IMR-90 (cell line): ENCODE results near the gene SPINT1. TPM values are rescaled to one million over a fixed set of nuclear protein-coding genes. Genes with fewer than 3 reads are reported as not detected.

Experiments used
- ATAC-seq: fragments of 200-7000 bp; cut with Tn5 transposase; 2 replicates; pipeline ENCODE4 v1.9.1; 2020; ENCODE audit warnings: low read depth, mild to moderate bottlenecking, moderate library complexity
- BruUV-seq: library from RNA; stranded (reverse); fragments of 400-500 nt; replicated peaks from 2 replicates; lab custom pipeline; 2021; lab: Mats Ljungman, UMichigan
- CTCF ChIA-PET: fragments of 300-600 bp; formaldehyde crosslinking; extraction: SDS; loops from one replicate; lab custom pipeline; 2021; ENCODE audit warnings: antibody characterized with exemption; lab: Yijun Ruan, JAX
- POLR2A ChIA-PET: fragments of 300-600 bp; sonication (Branson Sonifier 250); formaldehyde crosslinking; loops from one replicate; lab custom pipeline; 2022; ENCODE audit warnings: antibody characterized with exemption; ENCODE audit not compliant: unreplicated experiment; lab: Charles Lee
- DNase-seq: peaks from one replicate; pipeline ENCODE4 v3.0.0; 2013
- H2AFZ ChIP-seq: replicated peaks from 2 replicates; pipeline ENCODE3; 2013; ENCODE audit warnings: low read length, mild to moderate bottlenecking; ENCODE audit not compliant: poor library complexity
- H2AK5ac ChIP-seq: 2 replicates; pipeline ENCODE4 v1.6.1; 2013; ENCODE audit warnings: low read depth, low read length, inconsistent platforms
- H2AK9ac ChIP-seq: replicated peaks from 2 replicates; pipeline ENCODE3; 2013; ENCODE audit warnings: mild to moderate bottlenecking, low read depth, low read length, moderate library complexity; ENCODE audit not compliant: poor library complexity
- H2BK120ac ChIP-seq: 2 replicates; pipeline ENCODE4 v1.6.1; 2013; ENCODE audit warnings: low read depth, low read length, inconsistent platforms
- H2BK15ac ChIP-seq: 3 replicates; pipeline ENCODE4 v1.6.1; 2013; ENCODE audit warnings: low read depth, low read length, inconsistent platforms
- H2BK20ac ChIP-seq: 2 replicates; pipeline ENCODE4 v1.6.1; 2013; ENCODE audit warnings: low read depth, mild to moderate bottlenecking, inconsistent platforms, low read length, moderate library complexity
- H2BK5ac ChIP-seq: 2 replicates; pipeline ENCODE4 v1.6.1; 2013; ENCODE audit warnings: mild to moderate bottlenecking, low read depth, low read length, inconsistent platforms; ENCODE audit not compliant: poor library complexity, severe bottlenecking
- H3K14ac ChIP-seq: replicated peaks from 2 replicates; pipeline ENCODE4 v1.6.1; 2013; ENCODE audit warnings: low read depth, low read length, inconsistent platforms
- H3K18ac ChIP-seq: 2 replicates; pipeline ENCODE4 v1.6.1; 2013; ENCODE audit warnings: low read depth, low read length, control low read depth
- H3K23ac ChIP-seq: 2 replicates; pipeline ENCODE4 v1.6.1; 2013; ENCODE audit warnings: low read depth, low read length, inconsistent platforms
- H3K27ac ChIP-seq: 2 replicates; pipeline ENCODE4 v1.5.1; 2013; ENCODE audit warnings: mild to moderate bottlenecking, control low read depth, low read length; ENCODE audit not compliant: insufficient read depth
- H3K27me3 ChIP-seq: 2 replicates; pipeline ENCODE4 v1.6.1; 2013; ENCODE audit warnings: low read length; ENCODE audit not compliant: control insufficient read depth, insufficient read depth
- H3K36me3 ChIP-seq: 2 replicates; pipeline ENCODE4 v1.6.1; 2013; ENCODE audit warnings: low read length, mixed read lengths; ENCODE audit not compliant: control insufficient read depth, insufficient read depth
- H3K4ac ChIP-seq: 2 replicates; pipeline ENCODE4 v1.6.1; 2013; ENCODE audit warnings: low read depth, low read length, inconsistent platforms
- H3K4me1 ChIP-seq: 2 replicates; pipeline ENCODE4 v1.6.1; 2013; ENCODE audit warnings: low read length, mixed read lengths; ENCODE audit not compliant: control insufficient read depth, insufficient read depth
- H3K4me2 ChIP-seq: 2 replicates; pipeline ENCODE4 v1.6.1; 2013; ENCODE audit warnings: low read depth, mild to moderate bottlenecking, control low read depth, low read length, moderate library complexity
- H3K4me3 ChIP-seq: 2 replicates; pipeline ENCODE4 v1.5.1; 2013; ENCODE audit warnings: low read depth, mild to moderate bottlenecking, control low read depth, low read length, moderate library complexity; ENCODE audit not compliant: insufficient read depth
- H3K56ac ChIP-seq: 2 replicates; pipeline ENCODE4 v1.6.1; 2013; ENCODE audit warnings: low read length, inconsistent platforms; ENCODE audit not compliant: insufficient read depth; ENCODE audit errors: extremely low read depth
- H3K79me1 ChIP-seq, 2 experiments: 2 replicates each; pipeline ENCODE4 v1.6.1; 2013; ENCODE audit warnings: low read length in 2 of 2, inconsistent platforms in 1 of 2, low read depth in 1 of 2
- H3K9ac ChIP-seq: 2 replicates; pipeline ENCODE4 v1.6.1; 2013; ENCODE audit warnings: low read depth, low read length, control low read depth
- H3K9me1 ChIP-seq: 2 replicates; pipeline ENCODE4 v1.6.1; 2013; ENCODE audit warnings: low read length, inconsistent platforms; ENCODE audit not compliant: insufficient read depth
- H3K9me3 ChIP-seq: 2 replicates; pipeline ENCODE4 v1.6.1; 2013; ENCODE audit warnings: low read length; ENCODE audit not compliant: control insufficient read depth, insufficient read depth
- H4K20me1 ChIP-seq: 2 replicates; pipeline ENCODE4 v1.6.1; 2013; ENCODE audit warnings: low read length, inconsistent platforms; ENCODE audit not compliant: insufficient read depth
- H4K5ac ChIP-seq: 2 replicates; pipeline ENCODE4 v1.6.1; 2013; ENCODE audit warnings: mild to moderate bottlenecking, low read depth, low read length, control low read depth
- H4K8ac ChIP-seq, 2 experiments: 2 replicates each; pipeline ENCODE4 v1.6.1; 2013; ENCODE audit warnings: low read depth in 2 of 2, low read length in 2 of 2, control low read depth in 1 of 2, inconsistent platforms in 1 of 2
- H4K91ac ChIP-seq: 2 replicates; pipeline ENCODE4 v1.6.1; 2013; ENCODE audit warnings: low read depth, low read length, inconsistent platforms; ENCODE audit not compliant: insufficient read depth
- CEBPB ChIP-seq: IDR thresholded peaks from 2 replicates; pipeline ENCODE4 v1.6.1; 2012; ENCODE audit warnings: low read depth, low read length, improper control_type of control experiment
- NFE2L2 ChIP-seq: fragments of 150-350 bp; IDR thresholded peaks from 2 replicates; pipeline ENCODE4 v1.6.1; 2016; ENCODE audit warnings: low read depth, mild to moderate bottlenecking, low read length
- WGBS, 2 experiments: methylation state at CpG; one replicate each; pipeline versions ENCODE4 v1.1.5 to v1.1.7; 2013; ENCODE audit warnings: missing lambda C conversion rate in 2 of 2; ENCODE audit not compliant: insufficient read length in 1 of 2; ENCODE audit errors: extremely low coverage in 2 of 2; 5-methylcytosine and 5-hydroxymethylcytosine counted together
- dilution Hi-C: fragments of 300-500 bp; cut with HindIII; formaldehyde crosslinking; loops from one replicate; pipeline ENCODE4 v1.14.3; 2018; ENCODE audit warnings: low sequenced_read_pairs; ENCODE audit not compliant: unreplicated experiment
- in situ Hi-C: fragments of 300-500 bp; cut with MboI; formaldehyde crosslinking; loops from 3 replicates; pipeline ENCODE4 v1.14.3; 2019; ENCODE audit warnings: low sequenced_read_pairs, inconsistent platforms, mixed read lengths
- intact Hi-C: fragments of 100-400 bp; cut with micrococcal nuclease; formaldehyde crosslinking; loops from 2 replicates; pipeline ENCODE4 v1.10.0; 2022
- polyA plus RNA-seq, 3 experiments: library from polyadenylated mRNA; depleted of rRNA; stranded (reverse); fragments of >200 nt; gene quantifications; 2 replicates each; pipeline ENCODE4 v1.2.3, GENCODE V29; 2012; ENCODE audit warnings: low replicate concordance in 1 of 3
- total RNA-seq: library from RNA; depleted of rRNA; stranded (reverse); fragments of >200 nt; gene quantifications from 2 replicates; pipeline ENCODE4 v1.2.3, GENCODE V29; 2012

Gene SPINT1
- total and polyA plus RNA-seq, 2 of the 4 experiments (the other 2 are of a cell fraction): 0.90 to 2.1 TPM

DNA sequence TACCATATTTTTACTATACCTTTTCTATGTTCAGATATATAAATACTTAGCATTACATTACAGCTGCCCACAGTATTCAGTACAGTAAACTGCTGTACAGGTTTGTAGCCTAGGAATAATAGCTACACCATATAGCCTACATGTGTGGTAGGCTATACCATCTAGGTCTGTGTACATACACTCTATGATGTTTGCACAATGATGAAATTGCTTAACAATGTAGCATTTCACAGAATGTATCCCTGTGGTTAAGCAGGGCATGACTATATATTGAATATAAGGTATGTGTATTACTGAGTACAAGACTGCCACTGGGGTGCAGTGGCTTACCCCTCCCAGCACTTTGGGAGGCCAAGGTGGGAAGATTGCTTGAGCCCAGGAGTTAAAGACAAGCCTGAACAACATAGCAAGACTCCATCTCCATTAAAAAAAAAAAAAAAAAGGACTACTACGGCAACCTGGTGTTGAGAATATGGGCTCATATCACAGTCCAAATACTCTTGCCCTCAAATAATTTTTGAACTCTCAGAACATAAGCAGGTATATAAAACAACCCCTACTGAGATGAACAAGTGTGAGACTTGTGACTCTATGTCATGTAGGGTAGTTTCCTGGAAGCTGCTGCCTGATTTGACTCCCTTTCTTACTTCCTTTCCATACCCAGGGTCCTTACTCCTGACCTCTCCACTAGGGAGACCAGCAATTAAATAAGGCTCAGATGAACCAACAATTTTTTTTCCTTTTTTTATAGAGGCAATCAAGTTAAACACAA is 20.1 kb upstream of the SPINT1 start:
- Histone ChIP-seq H4K5ac (no peak overlapping the region), H2AK9ac (no peak overlapping the region), H2BK120ac (no peak overlapping the region), H4K8ac (no peak overlapping the region), H3K18ac (no peak overlapping the region), H3K4me2 (no peak overlapping the region), H3K79me1 (no peaks in the 10 kb centered on the region), H3K36me3 (no peaks in the 10 kb centered on the region), H3K9ac (no peak overlapping the region), H3K9me3 (no peaks in the 10 kb centered on the region), H3K27me3 (peaks cover 6% of the 10 kb centered on the region; the same call in 1 of the 2 replicates), H2BK15ac (no peak overlapping the region), H2AK5ac (no peak overlapping the region), H3K4ac (no peak overlapping the region), H4K20me1 (no peaks in the 10 kb centered on the region; the same call in 1 of the 2 replicates), H2BK5ac (no peak overlapping the region), H2BK20ac (no peak overlapping the region), H3K23ac (no peak overlapping the region), H3K14ac (no peak overlapping the region), H3K4me1 (peaks cover 11% of the 10 kb centered on the region), H3K4me3 (no peak overlapping the region), H3K56ac (no peak overlapping the region), H4K91ac (no peak overlapping the region), H2AFZ (no peak overlapping the region), H3K27ac (no peak overlapping the region), H3K9me1 (peaks cover 5% of the 10 kb centered on the region)
- TF ChIP-seq CEBPB: peak; percentile 43
- no peak for TF ChIP-seq NFE2L2
- intact Hi-C loops (no loop called here), in situ Hi-C loops (no loop called here), dilution Hi-C loops (no loop called here)
- ATAC-seq (no peak), DNase-seq (no peak)
- CTCF ChIA-PET: no interaction called here
- POLR2A ChIA-PET: no interaction called here
- WGBS, 2 experiments: no CpG with 5 or more reads among the region's 1 CpG
- BruUV-seq: no TSS peak
